Uterus (tissue), 2 donors: ENCODE data around the gene HOXB7.

Experiments
- CTCF ChIP-seq, 4 experiments: fragments of 200-600 bp in 2 of 4; fragments of 450-650 bp in 2 of 4; sonication (generic) in 2 of 4; IDR thresholded peaks; one replicate each; pipeline ENCODE4 v1.5.1; 2016 to 2019; ENCODE audit warnings: antibody characterized with exemption in 4 of 4, mild to moderate bottlenecking in 2 of 4, moderate library complexity in 1 of 4
- POLR2A ChIP-seq, 2 donors: fragments of 450-650 bp; IDR thresholded peaks; one replicate each; pipeline ENCODE4 v1.6.1; 2016; ENCODE audit warnings: antibody characterized with exemption in 2 of 2, mild to moderate bottlenecking in 1 of 2, moderate library complexity in 1 of 2

GRCh38 chr17:48641541-48642058, 30.8 kb upstream of the HOXB7 start:
- TF ChIP-seq CTCF (IDR thresholded peaks at IDR 0.05) (no peak), POLR2A (IDR thresholded peaks at IDR 0.05) (no peak)
